HS-5 (cell line): Measurements from ENCODE around the gene CEP104.

Source experiments
- DNase-seq: peaks from one replicate; pipeline ENCODE4 v3.0.0-alpha.2; 2012; ENCODE audit warnings: low read depth

Gene CEP104

GRCh38 chr1:3894626-3895278, 37.7 kb upstream of the CEP104 start:
- DNase-seq, result no peak

- DNase-seq, result no peak
Observed at GRCh38 chr1:3893190-3893589, 36.2 kb upstream of the CEP104 start.

DNA sequence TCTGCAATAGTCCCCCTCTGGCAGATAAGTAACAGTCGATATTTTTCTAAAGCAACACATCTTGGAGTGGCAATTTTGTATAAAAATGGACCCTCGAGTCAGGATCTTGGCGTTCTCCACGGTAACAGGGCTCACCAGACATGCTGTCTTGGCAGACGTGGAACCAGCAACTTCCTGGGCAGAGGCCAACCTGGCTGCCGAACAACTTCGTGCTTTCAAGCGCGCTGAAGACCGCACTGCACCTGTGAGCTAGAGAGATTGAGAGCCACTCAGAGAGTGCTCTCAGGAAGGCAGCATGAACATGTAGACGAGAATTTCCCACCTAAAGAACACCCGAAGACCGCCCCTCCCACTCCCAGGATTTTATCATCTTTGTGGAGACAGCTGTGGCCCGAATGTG, 35.7 kb upstream of the CEP104 start:
- no peak for DNase-seq

- no peak for DNase-seq
Observed at GRCh38 chr1:3891329-3891865, 34.4 kb upstream of the CEP104 start.

DNA sequence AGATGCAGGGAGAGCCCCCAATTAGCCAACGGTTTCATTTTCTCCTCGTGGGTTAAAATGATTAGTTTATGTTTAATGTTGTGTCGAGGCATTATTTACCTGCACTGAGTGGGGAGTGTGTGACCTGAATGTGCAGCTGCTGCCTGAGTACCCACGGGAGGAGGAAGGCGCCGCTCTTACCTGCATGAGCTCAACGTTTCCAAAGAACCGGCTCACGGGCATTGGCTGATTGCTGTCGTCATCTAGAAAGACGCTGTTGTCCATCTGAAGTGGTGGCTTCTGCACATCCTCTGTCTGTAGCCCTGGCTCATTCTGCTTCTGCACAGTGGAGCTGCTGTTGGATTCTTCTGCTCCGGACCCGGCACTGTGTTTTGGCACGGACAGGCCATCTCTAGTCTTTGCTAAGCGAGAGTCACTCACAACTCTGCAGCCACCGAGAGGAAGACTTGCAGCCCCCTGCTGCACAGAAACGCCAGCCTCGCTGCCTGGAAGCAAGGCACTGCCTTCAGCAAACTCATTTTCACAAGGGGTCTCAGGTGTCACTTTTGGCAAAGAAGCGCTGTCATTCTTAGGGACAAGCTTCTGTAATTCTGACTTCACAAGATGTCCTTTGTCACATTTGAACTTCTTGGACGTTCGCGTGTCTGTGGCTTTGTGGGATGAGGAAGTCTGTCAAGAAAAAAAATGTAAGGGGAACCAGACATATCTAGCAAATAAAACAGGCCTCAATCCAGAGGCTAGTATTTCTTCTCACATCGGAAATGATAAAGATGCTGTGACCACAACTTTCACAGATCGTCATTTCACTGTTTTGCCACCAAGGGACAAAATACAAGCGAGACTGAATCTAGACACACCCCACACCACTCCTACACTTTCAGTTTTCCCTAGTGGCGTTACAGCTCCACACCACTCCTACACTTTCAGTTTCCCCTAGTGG, 33.6 kb upstream of the CEP104 start:
- DNase-seq, result no peak

- DNase-seq, result no peak
Observed at GRCh38 chr1:3889936-3890335, 32.9 kb upstream of the CEP104 start.

GRCh38 chr1:3888301-3888700, 31.3 kb upstream of the CEP104 start:
- DNase-seq, result no peak

- no peak for DNase-seq
Observed at GRCh38 chr1:3886691-3887090, 29.7 kb upstream of the CEP104 start.

- DNase-seq, result no peak
Observed at GRCh38 chr1:3886106-3886670, 29.2 kb upstream of the CEP104 start.

GRCh38 chr1:3885611-3886010, 28.6 kb upstream of the CEP104 start:
- DNase-seq, result no peak

DNA sequence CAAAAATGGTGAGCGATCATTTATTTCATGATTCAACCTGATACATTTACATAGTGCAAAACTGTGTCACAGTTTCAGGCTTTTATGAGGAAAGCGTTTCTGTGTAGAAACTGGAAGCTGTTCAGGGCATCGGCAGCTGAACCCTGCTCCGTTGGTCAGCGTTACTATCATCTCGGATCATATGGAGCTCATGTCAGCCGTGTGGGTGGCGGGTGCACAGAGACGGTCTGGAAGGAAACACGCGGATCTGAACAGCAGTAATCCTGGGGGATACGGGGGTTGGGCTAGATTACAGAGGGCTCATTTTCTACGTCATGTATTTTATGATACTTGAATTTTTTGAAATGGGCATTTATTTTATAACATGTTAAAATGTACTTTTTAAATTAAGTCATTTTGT, 28.0 kb upstream of the CEP104 start:
- no peak for DNase-seq

DNA sequence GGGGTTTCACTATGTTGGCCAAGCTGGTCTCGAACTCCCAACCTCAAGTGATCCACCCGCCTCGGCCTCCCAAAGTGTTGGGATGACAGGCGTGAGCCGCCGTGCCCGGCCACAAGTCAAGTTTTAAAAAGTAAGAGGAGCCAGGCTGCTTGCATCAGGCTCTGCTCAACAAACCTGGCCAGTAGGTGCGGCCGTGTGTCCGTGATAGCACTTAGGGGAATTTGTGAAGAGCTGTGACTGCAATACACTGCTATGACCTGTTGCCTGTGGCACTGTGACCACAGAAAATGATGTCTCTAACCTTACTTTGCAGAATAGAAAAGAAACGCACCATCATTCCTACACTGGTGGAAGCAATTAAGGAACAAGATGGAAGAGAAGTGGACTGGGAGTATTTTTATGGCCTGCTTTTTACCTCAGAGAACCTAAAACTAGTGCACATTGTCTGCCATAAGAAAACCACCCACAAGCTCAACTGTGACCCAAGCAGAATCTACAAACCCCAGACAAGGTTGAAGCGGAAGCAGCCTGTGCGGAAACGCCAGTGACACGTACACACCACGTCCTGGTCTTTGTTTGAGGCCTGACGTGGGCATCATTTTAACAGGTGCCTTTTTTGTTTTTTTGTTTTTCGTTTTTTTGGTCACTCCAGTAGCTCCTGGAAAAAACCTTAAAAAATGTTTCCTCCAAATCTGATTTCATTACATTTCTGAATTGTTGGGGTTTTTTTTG, 26.3 kb upstream of the CEP104 start:
- no peak for DNase-seq

GRCh38 chr1:3881193-3881480, 24.1 kb upstream of the CEP104 start:
- DNase-seq, result no peak

GRCh38 chr1:3880429-3881192, 23.6 kb upstream of the CEP104 start:
- no peak for DNase-seq

GRCh38 chr1:3879787-3880428, 22.9 kb upstream of the CEP104 start:
- no peak for DNase-seq

DNA sequence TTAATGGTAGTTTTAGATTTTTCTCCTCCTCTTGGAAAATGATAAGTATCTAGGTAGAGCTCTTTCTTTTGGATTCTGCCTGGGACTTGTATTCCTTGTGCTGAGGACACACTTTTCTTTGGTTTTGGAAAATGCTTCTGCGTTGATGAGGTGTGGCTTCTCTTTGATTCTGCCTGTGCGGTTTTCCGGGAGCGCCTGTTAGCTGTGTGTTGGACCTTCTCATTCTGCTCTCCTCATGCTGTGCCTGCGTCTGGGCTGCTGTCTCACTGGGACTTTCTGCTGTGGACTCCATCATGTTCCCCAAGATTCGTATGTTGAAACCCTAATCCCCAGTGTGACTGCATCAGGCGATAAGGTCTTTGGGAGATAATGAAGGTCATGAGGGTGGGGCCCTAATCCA, 22.1 kb upstream of the CEP104 start:
- DNase-seq, result no peak

- DNase-seq, result no peak
Observed at GRCh38 chr1:3876716-3877115, 19.7 kb upstream of the CEP104 start.

DNA sequence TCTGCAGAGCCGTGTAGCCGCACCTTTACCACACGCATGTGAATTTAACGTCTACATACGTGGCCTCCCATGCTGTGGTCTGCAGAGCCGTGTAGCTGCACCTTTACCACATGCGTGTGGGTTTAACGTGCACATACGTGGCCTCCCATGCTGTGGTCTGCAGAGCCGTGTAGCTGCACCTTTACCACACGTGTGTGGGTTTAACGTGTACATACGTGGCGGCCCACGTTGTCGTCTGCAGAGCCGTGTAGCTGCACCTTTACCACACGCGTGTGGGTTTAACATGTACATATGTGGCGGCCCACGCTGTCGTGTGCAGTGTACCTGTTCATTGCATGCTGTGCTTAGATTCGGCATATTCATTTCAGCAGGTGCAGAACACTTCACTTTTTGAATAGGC, 17.7 kb upstream of the CEP104 start:
- no peak for DNase-seq

DNA sequence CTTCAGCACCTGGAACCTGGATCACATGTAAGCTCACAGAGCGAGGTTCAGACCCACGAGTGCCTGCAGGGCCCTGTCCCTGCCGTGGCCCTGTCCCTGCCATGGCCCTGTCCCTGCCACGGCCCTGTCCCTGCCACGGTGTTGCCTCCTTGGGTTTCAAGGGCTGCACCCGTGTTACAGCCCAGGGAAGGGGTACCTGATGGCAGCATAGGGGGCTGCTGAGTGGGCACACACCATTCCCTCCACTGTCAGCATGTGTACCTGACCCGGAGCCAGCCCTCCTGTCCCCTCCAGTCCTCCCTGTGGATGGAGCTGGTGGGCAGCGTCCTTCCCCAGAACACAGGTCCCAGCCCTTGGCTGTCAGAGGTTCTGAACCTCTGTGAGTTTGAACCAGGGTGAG, 15.5 kb upstream of the CEP104 start:
- DNase-seq, result no peak

- DNase-seq, result no peak
Observed at GRCh38 chr1:3871451-3871805, 14.4 kb upstream of the CEP104 start.

- no peak for DNase-seq
Observed at GRCh38 chr1:3869751-3870301, 12.8 kb upstream of the CEP104 start.
